Activated naive CD4-positive, alpha-beta T cell treated with Interleukin-2 at 50 U/mL for 16 hours (primary cell): ENCODE data around the gene COL18A1.

Experiments used
- DNase-seq: peaks from one replicate; pipeline ENCODE4 v3.0.0-alpha.2; 2020

COL18A1 gene

GRCh38 chr21:45383615-45384201 lies 21.3 kb upstream of the COL18A1 start:
- DNase-seq: no peak

- no peak for DNase-seq
Measured at GRCh38 chr21:45384656-45385548, 20.1 kb upstream of the COL18A1 start.

- no peak for DNase-seq
Measured at GRCh38 chr21:45385549-45386050, 19.4 kb upstream of the COL18A1 start.

- DNase-seq: no peak
Measured at GRCh38 chr21:45386336-45386727, 18.6 kb upstream of the COL18A1 start.

GRCh38 chr21:45386728-45387371 lies 18.1 kb upstream of the COL18A1 start:
- no peak for DNase-seq

GRCh38 chr21:45387506-45387905 lies 17.5 kb upstream of the COL18A1 start:
- no peak for DNase-seq

GRCh38 chr21:45388011-45388521 lies 16.9 kb upstream of the COL18A1 start:
- no peak for DNase-seq

- no peak for DNase-seq
Measured at GRCh38 chr21:45388611-45389296, 16.2 kb upstream of the COL18A1 start.

GRCh38 chr21:45390121-45390751 lies 14.7 kb upstream of the COL18A1 start:
- DNase-seq: no peak

GRCh38 chr21:45390831-45391742 lies 13.9 kb upstream of the COL18A1 start:
- DNase-seq: no peak

GRCh38 chr21:45391743-45392572 lies 13.0 kb upstream of the COL18A1 start:
- no peak for DNase-seq

- DNase-seq: no peak
Measured at GRCh38 chr21:45392573-45392971, 12.4 kb upstream of the COL18A1 start.

- no peak for DNase-seq
Measured at GRCh38 chr21:45393021-45393420, 11.9 kb upstream of the COL18A1 start.

- no peak for DNase-seq
Measured at GRCh38 chr21:45393833-45394638, 10.9 kb upstream of the COL18A1 start.

GRCh38 chr21:45396620-45396995 lies 8.4 kb upstream of the COL18A1 start:
- no peak for DNase-seq

GRCh38 chr21:45397381-45397780 lies 7.6 kb upstream of the COL18A1 start:
- no peak for DNase-seq

GRCh38 chr21:45401054-45401518 lies 3.9 kb upstream of the COL18A1 start:
- DNase-seq: no peak

- DNase-seq: no peak
Measured at GRCh38 chr21:45401916-45402900, 2.8 kb upstream of the COL18A1 start.
